Measurements from ENCODE around the gene ANTXRL. TPM values are rescaled to one million over a fixed set of nuclear protein-coding genes. Genes with fewer than 3 reads are reported as not detected.

The ANTXRL gene
- total RNA-seq, 2 experiments from 2014 or later = not detected

- H3K27ac ChIP-seq (ENCODE audit: low read depth in 1 of 2, low read length in 2 of 2) = no peak overlapping the region
- H3K4me1 ChIP-seq (ENCODE audit: insufficient read depth, low read length) = peaks cover 35% of the 10 kb centered on the region
- Mint-ChIP-seq H3K4me3 (no peak overlapping the region), H3K27me3 (no peaks in the 10 kb centered on the region), H3K27ac (no peak overlapping the region), H3K9me3 (no peaks in the 10 kb centered on the region), H3K36me3 (ENCODE audit: low read depth) (no peaks in the 10 kb centered on the region), H3K4me1 (ENCODE audit: low read depth) (peaks cover 26% of the 10 kb centered on the region)
- no peak for ATAC-seq (ENCODE audit: poor library complexity)
- H3K27me3 ChIP-seq (ENCODE audit: control insufficient read depth in 1 of 2, insufficient read depth in 2 of 2, low read length in 2 of 2) = no peaks in the 10 kb centered on the region
- H3K9me3 ChIP-seq (ENCODE audit: control insufficient read depth in 1 of 2, insufficient read depth in 1 of 2, low read length in 2 of 2) = no peaks in the 10 kb centered on the region
- CTCF ChIA-PET = no interaction called here
- POLR2A ChIA-PET = no interaction called here
- no peak for TF ChIP-seq CTCF (IDR thresholded peaks at IDR 0.05)
- no peaks in the 10 kb centered on the region for H3K36me3 ChIP-seq (ENCODE audit: insufficient read depth, low read length)
- intact Hi-C loops (cut with DNase I, micrococcal nuclease) = no loop called here
- no peak overlapping the region for H3K4me3 ChIP-seq (ENCODE audit: low read length)
- DNase-seq = peak in 1 of 14 experiments; percentile 26
These were observed 9.9 kb downstream of the ANTXRL start for GRCh38 chr10:46296641-46297141.

- DNase-seq = peak in 6 of 14 experiments; percentile 16 to 59 (median 26)
- ATAC-seq (ENCODE audit: poor library complexity) = peak; percentile 96
- Histone ChIP-seq H3K27ac (ENCODE audit: low read depth in 1 of 2, low read length in 2 of 2) (no peak overlapping the region), H3K4me3 (ENCODE audit: low read length) (no peak overlapping the region), H3K4me1 (ENCODE audit: insufficient read depth, low read length) (peaks cover 35% of the 10 kb centered on the region), H3K27me3 (ENCODE audit: control insufficient read depth in 1 of 2, insufficient read depth in 2 of 2, low read length in 2 of 2) (no peaks in the 10 kb centered on the region), H3K9me3 (ENCODE audit: control insufficient read depth in 1 of 2, insufficient read depth in 1 of 2, low read length in 2 of 2) (no peaks in the 10 kb centered on the region), H3K36me3 (ENCODE audit: insufficient read depth, low read length) (no peaks in the 10 kb centered on the region)
- H3K9me3 Mint-ChIP-seq = no peaks in the 10 kb centered on the region
- CTCF ChIA-PET = no interaction called here
- H3K36me3 Mint-ChIP-seq (ENCODE audit: low read depth) = no peaks in the 10 kb centered on the region
- H3K4me3 Mint-ChIP-seq = peak overlapping the region; percentile 86
- no peaks in the 10 kb centered on the region for H3K27me3 Mint-ChIP-seq
- TF ChIP-seq CTCF (IDR thresholded peaks at IDR 0.05) = no peak
- intact Hi-C loops (cut with DNase I, micrococcal nuclease) = no loop called here
- POLR2A ChIA-PET = no interaction called here
- peaks cover 26% of the 10 kb centered on the region for H3K4me1 Mint-ChIP-seq (ENCODE audit: low read depth)
- H3K27ac Mint-ChIP-seq = peak overlapping the region; percentile 53
These were observed 10.8 kb downstream of the ANTXRL start for GRCh38 chr10:46297406-46298204.

GRCh38 chr10:46298477-46299285 lies 11.9 kb downstream of the ANTXRL start:
- ATAC-seq (ENCODE audit: poor library complexity) (peak; percentile 35), DNase-seq (peak in 1 of 14 experiments; percentile 22)
- peaks cover 26% of the 10 kb centered on the region for H3K4me1 Mint-ChIP-seq (ENCODE audit: low read depth)
- H3K4me3 ChIP-seq (ENCODE audit: low read length) = no peak overlapping the region
- TF ChIP-seq CTCF (IDR thresholded peaks at IDR 0.05) = no peak
- H3K36me3 Mint-ChIP-seq (ENCODE audit: low read depth) = no peaks in the 10 kb centered on the region
- POLR2A ChIA-PET = interaction anchor here (0.6 to 1.3 kb wide), 3 partner anchors 14 to 1082 kb away, joined by 3 to 4 read pairs (median 3); no protein-coding TSS in a partner anchor
- H3K27me3 ChIP-seq (ENCODE audit: control insufficient read depth in 1 of 2, insufficient read depth in 2 of 2, low read length in 2 of 2) = no peaks in the 10 kb centered on the region
- H3K9me3 ChIP-seq (ENCODE audit: control insufficient read depth in 1 of 2, insufficient read depth in 1 of 2, low read length in 2 of 2) = no peaks in the 10 kb centered on the region
- CTCF ChIA-PET = no interaction called here
- peaks cover 35% of the 10 kb centered on the region for H3K4me1 ChIP-seq (ENCODE audit: insufficient read depth, low read length)
- no peaks in the 10 kb centered on the region for H3K36me3 ChIP-seq (ENCODE audit: insufficient read depth, low read length)
- no peak overlapping the region for H3K4me3 Mint-ChIP-seq
- intact Hi-C loops (cut with DNase I, micrococcal nuclease) = no loop called here
- no peak overlapping the region for H3K27ac ChIP-seq (ENCODE audit: low read depth in 1 of 2, low read length in 2 of 2)
- H3K27ac Mint-ChIP-seq = no peak overlapping the region
- H3K9me3 Mint-ChIP-seq = no peaks in the 10 kb centered on the region
- H3K27me3 Mint-ChIP-seq = no peaks in the 10 kb centered on the region

Measured in CD4-positive, alpha-beta T cell (primary cell).